HG03432 (cell line): ENCODE measurements around the gene FHDC1.

Experiments used
- ATAC-seq: cut with Tn5 transposase; IDR thresholded peaks from one replicate; pipeline ENCODE4 v1.9.1; 2021; ENCODE audit warnings: mild to moderate bottlenecking, moderate library complexity; ENCODE audit not compliant: unreplicated experiment

Gene FHDC1

GRCh38 chr4:152976212-152976761 lies 40.2 kb downstream of the FHDC1 start:
- no peak for ATAC-seq

DNA sequence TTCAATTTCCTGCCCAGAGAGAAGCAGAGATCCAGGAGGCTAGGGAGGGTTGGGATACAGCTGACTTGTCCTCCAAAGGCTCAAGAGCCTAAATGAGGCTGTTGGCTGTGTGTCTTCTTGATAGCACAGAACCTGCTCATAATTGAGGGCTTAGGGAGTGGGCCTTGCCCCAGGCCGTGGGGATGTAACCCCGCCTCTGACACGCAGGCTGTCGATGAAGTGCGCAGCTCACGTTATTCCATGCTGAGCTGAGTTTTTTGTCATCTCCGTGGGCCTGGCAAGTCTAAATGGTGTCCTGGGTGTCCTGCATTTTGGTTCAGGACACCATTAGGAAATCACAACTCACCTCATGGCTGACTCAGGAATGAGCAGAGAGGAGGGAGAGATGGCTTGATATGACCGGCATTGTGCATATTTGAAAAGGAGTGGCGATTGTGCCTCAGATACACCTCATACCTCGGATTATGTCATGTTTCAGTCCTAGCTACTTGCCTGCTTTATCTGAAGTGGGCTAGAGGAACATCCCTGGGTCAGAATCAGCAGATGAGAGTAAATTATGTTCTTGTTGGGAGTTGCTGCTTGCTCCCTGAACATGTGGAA lies 43.7 kb downstream of the FHDC1 start:
- ATAC-seq: no peak

DNA sequence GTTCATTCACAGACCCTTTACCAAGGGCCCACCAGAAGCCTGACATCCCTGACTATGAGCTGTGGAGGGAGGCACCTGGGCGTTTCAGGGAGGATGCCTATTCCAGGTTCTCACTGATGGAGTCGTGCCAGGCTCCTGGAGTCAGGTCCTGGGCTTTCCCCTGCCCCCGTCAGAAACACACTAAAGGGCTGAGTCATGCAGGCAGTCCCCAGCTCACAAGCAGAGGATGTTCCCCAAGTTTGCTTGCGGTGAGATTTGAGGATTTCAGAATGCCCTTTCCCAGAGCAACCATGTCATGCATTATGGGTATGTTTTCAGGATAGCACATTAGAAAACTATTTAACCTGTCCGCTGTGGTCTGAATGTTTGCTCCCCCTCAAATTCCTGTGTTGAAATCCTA lies 45.2 kb downstream of the FHDC1 start:
- no peak for ATAC-seq

- ATAC-seq: no peak
Observed at GRCh38 chr4:152981842-152982241, 45.7 kb downstream of the FHDC1 start.

- no peak for ATAC-seq
Observed at GRCh38 chr4:152983221-152983620, 47.1 kb downstream of the FHDC1 start.

- ATAC-seq: no peak
Observed at GRCh38 chr4:152983774-152984411, 47.8 kb downstream of the FHDC1 start.

DNA sequence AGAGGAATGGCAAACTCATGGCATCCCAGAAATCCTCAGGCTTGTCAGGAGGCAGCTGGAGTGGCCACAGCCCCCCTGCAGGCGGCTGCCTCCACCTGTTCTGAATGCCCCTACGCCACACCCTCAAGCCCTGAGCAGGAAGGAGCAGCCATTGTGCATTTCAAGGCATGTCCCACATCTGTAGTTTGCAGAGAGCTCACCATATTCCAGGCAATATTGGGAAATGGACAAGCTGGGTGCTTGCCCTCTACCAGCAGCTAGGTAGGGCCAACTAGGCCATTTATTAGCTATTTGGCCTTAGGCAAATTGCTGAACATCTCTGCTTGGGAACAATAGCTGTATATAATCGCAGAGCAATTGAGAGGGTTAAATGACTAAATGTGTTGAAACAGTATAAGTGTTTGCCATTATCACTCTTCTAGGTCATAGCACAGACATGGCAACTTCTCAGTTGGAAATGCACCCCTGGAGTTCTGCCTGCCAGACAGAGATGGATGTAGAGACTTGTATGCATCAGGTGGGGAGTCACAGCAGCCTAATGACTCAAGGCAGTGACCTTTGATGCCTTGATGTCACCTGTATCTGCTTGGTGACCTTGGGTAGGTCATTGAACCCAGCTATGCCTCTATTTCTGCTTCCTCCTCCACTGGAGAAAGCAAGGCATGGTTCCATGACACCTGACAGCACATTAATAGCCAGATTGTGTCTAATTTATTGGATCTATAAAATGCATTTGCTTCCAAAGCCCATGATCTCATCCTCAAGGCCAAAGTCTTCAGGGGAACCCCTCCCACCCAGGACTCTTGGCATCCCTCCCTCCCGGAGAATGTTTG lies 52.8 kb downstream of the FHDC1 start:
- ATAC-seq: no peak

DNA sequence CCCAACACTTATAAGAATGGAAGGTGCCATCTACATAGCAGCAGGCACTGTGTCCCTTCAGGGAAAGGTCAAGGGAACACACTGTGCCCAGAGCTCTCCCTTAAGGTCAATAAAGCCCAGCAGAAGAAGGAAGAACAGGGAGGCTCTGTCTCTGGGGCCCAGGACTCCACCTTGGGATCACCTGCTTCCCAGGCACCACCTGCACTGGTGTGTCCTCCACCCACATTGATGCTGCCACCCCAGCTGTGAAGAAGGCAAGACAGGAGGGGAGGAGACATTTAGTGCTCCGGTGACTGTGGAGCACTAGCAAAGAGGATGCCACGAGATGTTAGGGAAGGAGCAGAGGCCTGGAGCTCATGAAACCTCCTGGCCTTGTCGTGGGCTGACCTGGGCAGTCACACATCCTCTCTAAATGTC lies 53.4 kb downstream of the FHDC1 start:
- no peak for ATAC-seq

GRCh38 chr4:152990471-152991131 lies 54.5 kb downstream of the FHDC1 start:
- no peak for ATAC-seq

- ATAC-seq: no peak
Observed at GRCh38 chr4:152991398-152991797, 55.3 kb downstream of the FHDC1 start.

DNA sequence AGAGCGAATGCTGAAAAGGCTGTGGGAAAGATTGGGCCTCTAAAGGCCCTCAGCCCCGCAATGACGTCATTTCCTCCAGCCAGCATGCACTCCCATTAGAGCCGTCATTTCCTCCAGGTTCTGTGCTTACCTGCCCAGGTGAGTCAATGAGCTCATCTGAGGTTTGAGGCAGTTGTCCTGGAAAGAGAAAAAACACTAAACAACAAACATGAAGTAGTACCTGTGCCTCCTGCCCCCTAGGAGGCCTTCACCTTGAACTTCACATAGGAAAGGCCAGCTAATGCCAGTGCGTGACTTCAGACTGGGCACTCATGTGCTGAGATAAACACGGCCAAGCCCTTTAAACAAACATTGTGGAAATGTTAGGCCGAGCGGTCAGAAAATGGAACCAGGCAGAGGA lies 55.9 kb downstream of the FHDC1 start:
- no peak for ATAC-seq

GRCh38 chr4:152992466-152992865 lies 56.3 kb downstream of the FHDC1 start:
- no peak for ATAC-seq

- ATAC-seq: no peak
Observed at GRCh38 chr4:152994038-152994437, 57.9 kb downstream of the FHDC1 start.

DNA sequence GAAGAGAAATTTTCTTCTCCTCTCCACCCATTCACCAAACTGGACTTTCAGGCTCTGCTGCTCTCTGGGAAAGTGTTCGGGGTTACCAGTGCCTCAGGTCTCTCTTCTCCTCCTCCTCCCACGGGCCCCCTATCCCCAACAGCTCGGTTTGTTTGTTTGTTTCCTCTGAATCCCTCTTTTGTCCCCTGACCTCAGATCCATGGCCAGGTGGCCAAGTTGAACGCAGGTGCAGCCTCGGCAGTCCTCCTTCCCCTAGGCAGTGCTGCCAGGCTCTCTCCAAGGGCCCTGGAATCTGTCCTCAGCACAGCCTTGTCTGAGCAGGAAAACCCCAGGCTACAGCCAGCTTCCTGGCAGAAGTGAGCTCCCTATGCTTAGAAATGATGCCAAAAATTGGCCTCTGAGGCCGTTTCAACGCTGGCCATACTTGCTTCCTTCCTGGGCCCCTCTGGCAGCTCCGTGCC lies 60.0 kb downstream of the FHDC1 start:
- no peak for ATAC-seq

- no peak for ATAC-seq
Observed at GRCh38 chr4:152996672-152997071, 60.5 kb downstream of the FHDC1 start.

DNA sequence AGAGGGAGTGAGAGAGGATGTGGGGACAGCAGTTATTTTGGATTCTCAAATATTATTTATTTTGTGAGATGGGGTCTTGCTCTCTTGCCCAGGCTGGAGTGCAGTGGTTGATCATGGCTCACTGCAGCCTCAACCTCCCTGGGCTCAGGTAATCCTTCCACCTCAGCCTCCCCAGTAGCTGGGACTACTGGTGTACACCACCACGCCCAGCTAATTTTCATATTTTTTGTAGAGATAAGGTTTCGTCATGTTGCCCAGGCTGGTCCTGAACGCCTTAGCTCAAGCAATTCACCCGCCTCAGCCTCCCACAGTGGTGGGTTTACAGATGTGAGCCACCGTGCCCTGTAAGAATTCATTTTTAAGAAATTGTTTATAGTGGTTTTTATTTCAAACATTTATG lies 61.2 kb downstream of the FHDC1 start:
- ATAC-seq: no peak

DNA sequence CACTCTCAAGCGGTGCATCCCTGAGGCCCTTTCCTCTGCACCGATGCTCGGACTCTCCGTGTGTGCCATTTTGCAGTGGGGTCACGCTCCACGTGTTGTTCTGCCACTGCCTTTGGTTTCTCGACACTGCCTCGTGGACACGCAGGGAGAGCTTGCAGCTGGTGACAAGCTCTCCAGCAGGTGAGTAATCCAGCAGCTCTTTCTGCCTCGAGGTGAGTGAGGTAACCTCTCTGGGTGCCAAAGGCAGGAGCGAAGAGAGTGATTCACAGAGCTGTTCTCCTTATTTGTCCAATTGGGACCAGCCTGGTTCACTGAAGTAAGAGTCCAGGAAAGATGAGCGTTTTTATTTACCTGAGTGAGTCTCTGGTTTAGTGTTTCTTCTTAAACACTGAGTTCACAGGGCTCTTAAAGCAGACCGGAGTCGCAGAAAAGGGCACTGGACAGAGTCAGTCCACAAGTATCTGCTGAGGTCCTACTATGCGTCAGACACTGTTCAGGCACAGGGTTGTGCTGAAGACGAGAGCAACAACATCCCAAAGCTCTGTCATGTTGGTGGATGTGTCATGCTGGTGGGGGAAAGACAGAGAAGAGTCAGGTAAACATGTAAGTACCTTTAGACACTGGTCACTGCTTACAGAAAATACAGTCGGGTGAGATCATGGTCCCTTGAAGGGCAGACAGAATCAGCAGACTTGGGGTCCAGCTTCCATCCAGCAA lies 61.8 kb downstream of the FHDC1 start:
- no peak for ATAC-seq

GRCh38 chr4:152998861-152999260 lies 62.7 kb downstream of the FHDC1 start:
- ATAC-seq: no peak

DNA sequence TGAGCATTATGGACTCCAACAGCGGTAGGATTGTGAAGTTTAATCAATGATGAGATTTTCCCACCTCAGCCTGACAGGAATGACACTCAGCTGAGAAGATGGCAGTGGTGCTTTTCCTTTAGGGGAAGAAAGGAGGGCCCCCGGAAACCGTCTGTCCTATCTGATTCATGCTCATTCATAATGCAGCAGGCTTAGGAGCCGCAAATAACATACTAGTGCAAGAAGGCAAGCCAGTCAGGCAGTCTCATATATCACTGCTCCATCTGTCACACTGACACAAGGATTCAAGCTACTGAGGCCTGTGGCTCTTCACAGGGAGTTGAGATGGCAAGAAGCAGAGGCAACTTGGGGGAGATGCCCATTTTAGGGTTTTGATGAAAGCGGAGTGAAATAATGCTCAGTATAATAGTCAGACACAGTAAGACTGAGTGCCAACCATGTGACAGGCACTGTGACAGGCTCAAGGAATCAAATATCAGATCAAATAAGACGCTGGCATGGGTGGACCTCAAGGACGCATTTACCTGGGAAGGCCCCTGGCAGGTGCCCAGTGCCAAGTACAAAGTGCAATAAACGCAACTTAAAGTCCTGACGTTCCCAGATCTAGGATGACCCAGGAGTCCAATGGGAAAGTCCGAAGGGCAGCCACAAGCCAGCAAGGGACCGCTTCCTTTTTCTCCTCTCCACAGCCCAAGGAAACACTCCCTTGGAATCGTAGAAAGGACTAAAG lies 63.4 kb downstream of the FHDC1 start:
- ATAC-seq: no peak

- ATAC-seq: no peak
Observed at GRCh38 chr4:153000076-153000420, 63.9 kb downstream of the FHDC1 start.
